PC-3 (cell line): Measurements from ENCODE around the gene CHMP6.

Experiments
- CTCF ChIP-seq: fragments of 300-600 bp; sonication (generic); conservative IDR thresholded peaks from 2 replicates; pipeline ENCODE4 v1.5.1; 2017; ENCODE audit warnings: antibody characterized with exemption, low read depth, mild to moderate bottlenecking, low read length
- EZH2 ChIP-seq: fragments of 300-600 bp; sonication (generic); IDR thresholded peaks from one replicate; pipeline ENCODE4 v1.6.1; 2017; ENCODE audit warnings: antibody characterized with exemption, mild to moderate bottlenecking, low read length; ENCODE audit not compliant: unreplicated experiment
- EZH2phosphoT487 ChIP-seq: fragments of 300-600 bp; sonication (generic); IDR thresholded peaks from 2 replicates; pipeline ENCODE4 v1.6.1; 2018; ENCODE audit warnings: mild to moderate bottlenecking, antibody characterized with exemption, low read length, borderline replicate concordance

- no peak for TF ChIP-seq CTCF
- no peak for TF ChIP-seq EZH2
- no peak for TF ChIP-seq EZH2phosphoT487
Measured at GRCh38 chr17:80971704-80972304, 19.8 kb upstream of the CHMP6 start.
